DMS 273 treated with DMSO at 0.1 percent for 48 hours (cell line): ENCODE measurements around the gene OS9.

Source experiments
- DNase-seq: peaks from one replicate; lab custom pipeline; 2025; lab: John Stamatoyannopoulos, UW

The OS9 gene

DNA sequence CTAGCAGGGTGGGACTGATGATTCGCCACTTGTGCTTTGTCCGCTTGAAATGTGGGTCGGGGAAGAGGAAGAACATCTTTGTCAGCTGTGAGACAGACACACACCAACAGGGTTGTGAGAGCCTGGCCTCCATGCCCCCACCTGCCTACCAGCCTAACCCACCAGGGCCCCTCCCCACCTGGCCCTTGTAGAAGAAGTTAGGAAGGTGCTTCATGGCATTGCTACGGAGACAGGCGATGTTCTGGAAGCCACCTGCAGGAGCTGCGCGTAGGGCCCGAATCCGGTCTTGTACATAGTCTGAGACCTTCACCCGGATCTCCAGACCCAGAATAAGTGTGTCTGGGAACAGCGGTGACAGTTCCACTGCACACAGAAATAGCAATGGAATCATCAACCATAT lies 75.7 kb downstream of the OS9 start:
- no peak for DNase-seq

DNA sequence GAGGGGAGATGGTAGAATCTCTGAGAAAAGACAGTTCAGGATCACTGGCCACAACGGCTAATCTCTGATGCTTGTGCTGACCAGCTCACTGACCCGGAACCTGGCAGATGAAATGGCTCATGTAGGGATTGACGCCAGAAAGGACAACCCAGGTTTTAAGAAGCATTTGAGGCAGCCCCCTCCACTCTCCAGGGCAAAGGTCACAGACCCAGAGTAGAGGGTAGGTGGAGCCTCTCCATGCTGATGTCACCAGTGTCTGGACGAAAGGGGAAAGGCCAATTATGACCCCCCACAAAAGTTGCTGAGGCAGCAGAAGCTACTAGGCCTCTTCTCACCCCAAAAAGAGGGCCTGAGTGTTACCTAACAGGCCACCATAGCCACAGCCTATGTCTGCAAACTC lies 76.8 kb downstream of the OS9 start:
- no peak for DNase-seq
